ENCODE data around the gene OR6C6. TPM values are rescaled to one million over a fixed set of nuclear protein-coding genes. Genes with fewer than 3 reads are reported as not detected.

The OR6C6 gene
- total and polyA plus RNA-seq, 12 donors, result not detected

- no peak for TF ChIP-seq CTCF (IDR thresholded peaks at IDR 0.05)
- Histone ChIP-seq H3K9me3 (no peaks in the 10 kb centered on the region), H3K27ac (no peak overlapping the region), H3K27me3 (no peaks in the 10 kb centered on the region), H3K36me3 (no peaks in the 10 kb centered on the region), H3K4me1 (no peaks in the 10 kb centered on the region), H3K4me3 (no peak overlapping the region)
- intact Hi-C loops (cut with DNase I), result no loop called here
- no peak for DNase-seq
- WGBS, 2 donors, result 89 to 90% methylated on average over 4 of the region's 4 CpGs
- ATAC-seq, result no peak
Observed at GRCh38 chr12:55256831-55257230, 39.5 kb downstream of the OR6C6 start.

GRCh38 chr12:55253281-55253680 is 43.1 kb downstream of the OR6C6 start:
- H3K36me3 ChIP-seq, result no peaks in the 10 kb centered on the region
- H3K27ac ChIP-seq, result no peak overlapping the region
- intact Hi-C loops (cut with DNase I), result no loop called here
- ATAC-seq (no peak), DNase-seq (no peak)
- no peak for TF ChIP-seq CTCF (IDR thresholded peaks at IDR 0.05)
- no peak overlapping the region for H3K4me3 ChIP-seq
- no peaks in the 10 kb centered on the region for H3K9me3 ChIP-seq
- H3K4me1 ChIP-seq, result no peaks in the 10 kb centered on the region
- no peaks in the 10 kb centered on the region for H3K27me3 ChIP-seq

GRCh38 chr12:55250944-55251343 is 45.4 kb downstream of the OR6C6 start:
- DNase-seq (no peak), ATAC-seq (no peak)
- H3K4me3 ChIP-seq, result no peak overlapping the region
- H3K27me3 ChIP-seq, result no peaks in the 10 kb centered on the region
- H3K27ac ChIP-seq, result no peak overlapping the region
- TF ChIP-seq CTCF (IDR thresholded peaks at IDR 0.05), result no peak
- no peaks in the 10 kb centered on the region for H3K4me1 ChIP-seq
- no peaks in the 10 kb centered on the region for H3K36me3 ChIP-seq
- intact Hi-C loops (cut with DNase I), result no loop called here
- WGBS, 2 donors, result 59% methylated on average over 3 of the region's 3 CpGs
- no peaks in the 10 kb centered on the region for H3K9me3 ChIP-seq

- DNase-seq (no peak), ATAC-seq (no peak)
- no peak for TF ChIP-seq CTCF (IDR thresholded peaks at IDR 0.05)
- no peaks in the 10 kb centered on the region for H3K4me1 ChIP-seq
- H3K36me3 ChIP-seq, result no peaks in the 10 kb centered on the region
- 35 to 46% methylated on average over 1 of the region's 1 CpG for WGBS, 2 donors
- no peak overlapping the region for H3K27ac ChIP-seq
- no peak overlapping the region for H3K4me3 ChIP-seq
- no peaks in the 10 kb centered on the region for H3K9me3 ChIP-seq
- H3K27me3 ChIP-seq, result no peaks in the 10 kb centered on the region
- intact Hi-C loops (cut with DNase I), result no loop called here
Observed at GRCh38 chr12:55246159-55246558, 50.2 kb downstream of the OR6C6 start.

- Histone ChIP-seq H3K27me3 (no peaks in the 10 kb centered on the region), H3K9me3 (no peaks in the 10 kb centered on the region), H3K36me3 (no peaks in the 10 kb centered on the region), H3K4me1 (no peaks in the 10 kb centered on the region), H3K4me3 (no peak within 1 kb of the TSS), H3K27ac (no peak within 1 kb of the TSS)
- 90 to 91% methylated on average over 3 of the region's 3 CpGs for WGBS, 2 donors
- no peak for TF ChIP-seq CTCF (IDR thresholded peaks at IDR 0.05)
- intact Hi-C loops (cut with DNase I), result no loop called here
- ATAC-seq (no peak), DNase-seq (no peak)
Observed at GRCh38 chr12:55244309-55244708, 52.1 kb downstream of the OR6C6 start, which contains the start of gene OR6C74. Gene OR6C74 (plus strand): TSS chr12:55244609. CDS start chr12:55247288, 2,679 bp downstream.
